Neural progenitor cell (in vitro differentiated cells): ENCODE data around the gene ALDH3A1.

ENCODE experiments used
- CTCF ChIP-seq: fragments of 200-600 bp; sonication (generic); IDR thresholded peaks from 2 replicates; pipeline ENCODE4 v1.5.1; 2017; ENCODE audit warnings: antibody characterized with exemption, mild to moderate bottlenecking
- EZH2phosphoT487 ChIP-seq: fragments of 200-600 bp; sonication (generic); IDR thresholded peaks from 2 replicates; pipeline ENCODE4 v1.6.1; 2017; ENCODE audit warnings: antibody characterized with exemption

GRCh38 chr17:19720631-19721426 lies 27.3 kb downstream of the ALDH3A1 start:
- no peak for TF ChIP-seq CTCF
- no peak for TF ChIP-seq EZH2phosphoT487
